ENCODE results near the gene MRFAP1L1. TPM values are rescaled to one million over a fixed set of nuclear protein-coding genes. Genes with fewer than 3 reads are reported as not detected.
"Not testable (repeated sequence)": the region's sequence is repeated elsewhere in the genome, so short reads cannot be mapped to it uniquely, and the experiment has no call there.

The MRFAP1L1 gene
- polyA plus RNA-seq, 3 donors from 2014 or later: 81.3 to 159 (median 139) TPM

- Mint-ChIP-seq H3K27me3 (ENCODE audit: low read depth in 3 of 3) (peaks cover 3 to 13% (median 9%) of the 10 kb centered on the region in 3 donors), H3K4me1 (peaks cover 66 to 70% of the 10 kb centered on the region in 2 donors), H3K36me3 (peaks cover 0 to 14% (median 4%) of the 10 kb centered on the region in 3 donors), H3K4me3 (peak overlapping the region; percentile 13 to 93 (median 21)), H3K9me3 (no peaks in the 10 kb centered on the region), H3K27ac (peak overlapping the region; percentile 21 to 98 (median 82))
- DNase-seq: no peak
Observed at GRCh38 chr4:6686104-6686787, 23.4 kb downstream of the MRFAP1L1 start.

- peak overlapping the region in 3 of 6 donors; percentile 9 to 98 (median 84) for H3K27ac Mint-ChIP-seq
Observed at GRCh38 chr4:6684656-6685055, 25.0 kb downstream of the MRFAP1L1 start.

GRCh38 chr4:6682862-6683590 lies 26.6 kb downstream of the MRFAP1L1 start:
- DNase-seq: no peak
- H3K4me3 Mint-ChIP-seq: no peak overlapping the region

More at GRCh38 chr4:6684656-6685055, 25.0 kb downstream of the MRFAP1L1 start:
- H3K4me3 Mint-ChIP-seq: no peak overlapping the region
- peaks cover 60 to 66% of the 10 kb centered on the region in 2 donors for H3K4me1 Mint-ChIP-seq
- peaks cover 0 to 7% (median 4%) of the 10 kb centered on the region in 3 donors for H3K27me3 Mint-ChIP-seq (ENCODE audit: low read depth in 3 of 3)
- H3K9me3 Mint-ChIP-seq: no peaks in the 10 kb centered on the region
- DNase-seq: no peak
- peaks cover 4 to 23% (median 8%) of the 10 kb centered on the region in 3 donors for H3K36me3 Mint-ChIP-seq

GRCh38 chr4:6681191-6681590 lies 28.5 kb downstream of the MRFAP1L1 start:
- no peaks in the 10 kb centered on the region for H3K9me3 Mint-ChIP-seq

More at GRCh38 chr4:6682862-6683590, 26.6 kb downstream of the MRFAP1L1 start:
- H3K36me3 Mint-ChIP-seq: peaks cover 4 to 22% (median 8%) of the 10 kb centered on the region in 3 donors
- peaks cover 0 to 2% (median 0%) of the 10 kb centered on the region in 3 donors for H3K27me3 Mint-ChIP-seq (ENCODE audit: low read depth in 3 of 3)
- H3K4me1 Mint-ChIP-seq: peaks cover 52 to 64% of the 10 kb centered on the region in 2 donors
- no peaks in the 10 kb centered on the region for H3K9me3 Mint-ChIP-seq
- H3K27ac Mint-ChIP-seq: peak overlapping the region in 2 of 6 donors; percentile 17 to 55

GRCh38 chr4:6680372-6681034 lies 29.2 kb downstream of the MRFAP1L1 start:
- H3K4me3 Mint-ChIP-seq: no peak overlapping the region
- peaks cover 0 to 3% (median 0%) of the 10 kb centered on the region in 3 donors for H3K27me3 Mint-ChIP-seq (ENCODE audit: low read depth in 3 of 3)
- H3K27ac Mint-ChIP-seq: peak overlapping the region in 5 of 6 donors; percentile 30 to 66 (median 40)
- no peaks in the 10 kb centered on the region for H3K9me3 Mint-ChIP-seq
- DNase-seq: no peak
- H3K36me3 Mint-ChIP-seq: peaks cover 13 to 29% (median 14%) of the 10 kb centered on the region in 3 donors
- peaks cover 54 to 66% of the 10 kb centered on the region in 2 donors for H3K4me1 Mint-ChIP-seq

More at GRCh38 chr4:6681191-6681590, 28.5 kb downstream of the MRFAP1L1 start:
- H3K4me1 Mint-ChIP-seq: peaks cover 52 to 65% of the 10 kb centered on the region in 2 donors
- H3K27me3 Mint-ChIP-seq (ENCODE audit: low read depth in 3 of 3): peaks cover 0 to 3% (median 0%) of the 10 kb centered on the region in 3 donors
- H3K27ac Mint-ChIP-seq: peak overlapping the region in 2 of 6 donors; percentile 40 to 43
- no peak overlapping the region for H3K4me3 Mint-ChIP-seq
- H3K36me3 Mint-ChIP-seq: peaks cover 13 to 28% (median 14%) of the 10 kb centered on the region in 3 donors
- no peak for DNase-seq

GRCh38 chr4:6676722-6677558 lies 32.7 kb downstream of the MRFAP1L1 start:
- H3K4me3 Mint-ChIP-seq: peak overlapping the region; percentile 89 to 100 (median 97)

GRCh38 chr4:6674500-6675149 lies 35.0 kb downstream of the MRFAP1L1 start:
- peaks cover 5 to 22% (median 10%) of the 10 kb centered on the region in 3 donors for H3K36me3 Mint-ChIP-seq
- H3K4me3 Mint-ChIP-seq: peak overlapping the region; percentile 89 to 100 (median 97)
- peaks cover 14 to 20% (median 15%) of the 10 kb centered on the region in 3 donors for H3K27me3 Mint-ChIP-seq (ENCODE audit: low read depth in 3 of 3)
- H3K4me1 Mint-ChIP-seq: peaks cover 58 to 59% of the 10 kb centered on the region in 2 donors
- peak; percentile 62 to 69 (median 67) for DNase-seq
- peak overlapping the region; percentile 93 to 99 (median 95) for H3K27ac Mint-ChIP-seq
- H3K9me3 Mint-ChIP-seq: no peaks in the 10 kb centered on the region

More at GRCh38 chr4:6676722-6677558, 32.7 kb downstream of the MRFAP1L1 start:
- peaks cover 70 to 77% of the 10 kb centered on the region in 2 donors for H3K4me1 Mint-ChIP-seq
- H3K27me3 Mint-ChIP-seq (ENCODE audit: low read depth in 3 of 3): peaks cover 14 to 20% (median 15%) of the 10 kb centered on the region in 3 donors
- no peaks in the 10 kb centered on the region for H3K9me3 Mint-ChIP-seq
- DNase-seq: no peak
- peak overlapping the region; percentile 67 to 99 (median 90) for H3K27ac Mint-ChIP-seq
- H3K36me3 Mint-ChIP-seq: peaks cover 10 to 27% (median 13%) of the 10 kb centered on the region in 3 donors

GRCh38 chr4:6673660-6674499 lies 35.8 kb downstream of the MRFAP1L1 start:
- H3K36me3 Mint-ChIP-seq: peaks cover 5 to 25% (median 10%) of the 10 kb centered on the region in 3 donors
- no peaks in the 10 kb centered on the region for H3K9me3 Mint-ChIP-seq
- peaks cover 52 to 57% of the 10 kb centered on the region in 2 donors for H3K4me1 Mint-ChIP-seq
- peak overlapping the region; percentile 93 to 99 (median 97) for H3K27ac Mint-ChIP-seq
- peak; percentile 96 to 97 (median 96) for DNase-seq
- H3K27me3 Mint-ChIP-seq (ENCODE audit: low read depth in 3 of 3): peaks cover 14 to 23% (median 15%) of the 10 kb centered on the region in 3 donors
- H3K4me3 Mint-ChIP-seq: peak overlapping the region; percentile 89 to 100 (median 97)

GRCh38 chr4:6673191-6673659 lies 36.4 kb downstream of the MRFAP1L1 start:
- Mint-ChIP-seq H3K4me3 (peak overlapping the region; percentile 89 to 100 (median 97)), H3K27ac (peak overlapping the region; percentile 93 to 99 (median 97)), H3K36me3 (peaks cover 5 to 25% (median 10%) of the 10 kb centered on the region in 3 donors), H3K27me3 (ENCODE audit: low read depth in 3 of 3) (peaks cover 14 to 23% (median 15%) of the 10 kb centered on the region in 3 donors), H3K4me1 (peaks cover 45 to 50% of the 10 kb centered on the region in 2 donors)
- DNase-seq, H3K9me3 Mint-ChIP-seq: not testable (repeated sequence)

GRCh38 chr4:6672541-6673190 lies 37.0 kb downstream of the MRFAP1L1 start:
- H3K9me3 Mint-ChIP-seq, DNase-seq: not testable (repeated sequence)
- H3K4me1 Mint-ChIP-seq: peaks cover 42 to 48% of the 10 kb centered on the region in 2 donors
- H3K36me3 Mint-ChIP-seq: peaks cover 9 to 24% (median 9%) of the 10 kb centered on the region in 3 donors
- H3K4me3 Mint-ChIP-seq: peak overlapping the region in 2 of 5 donors; percentile 97 to 100
- H3K27me3 Mint-ChIP-seq (ENCODE audit: low read depth in 3 of 3): peaks cover 14 to 23% (median 15%) of the 10 kb centered on the region in 3 donors
- peak overlapping the region in 4 of 6 donors; percentile 97 to 99 (median 97) for H3K27ac Mint-ChIP-seq

- H3K9me3 Mint-ChIP-seq: no peaks in the 10 kb centered on the region
- no peak for DNase-seq
- peaks cover 36 to 42% of the 10 kb centered on the region in 2 donors for H3K4me1 Mint-ChIP-seq
- H3K27me3 Mint-ChIP-seq (ENCODE audit: low read depth in 3 of 3): peaks cover 14 to 22% (median 15%) of the 10 kb centered on the region in 3 donors
- H3K36me3 Mint-ChIP-seq: peaks cover 6 to 21% (median 9%) of the 10 kb centered on the region in 3 donors
- no peak overlapping the region for H3K27ac Mint-ChIP-seq
- no peak overlapping the region for H3K4me3 Mint-ChIP-seq
Observed at GRCh38 chr4:6672131-6672530, 37.5 kb downstream of the MRFAP1L1 start.

All from immature natural killer cell (primary cell).